ENCODE measurements around the gene ERO1B. TPM values are rescaled to one million over a fixed set of nuclear protein-coding genes. Genes with fewer than 3 reads are reported as not detected.
"Not testable (repeated sequence)": the region's sequence is repeated elsewhere in the genome, so short reads cannot be mapped to it uniquely, and the experiment has no call there.

ERO1B gene
- total and polyA plus RNA-seq, 4 donors, result 1.9 to 12.9 (median 9.2) TPM

GRCh38 chr1:236320214-236320613 is 38.5 kb upstream of the ERO1B start:
- Histone ChIP-seq H3K27me3 (ENCODE audit: control insufficient read depth in 1 of 2, insufficient read depth in 2 of 2, low read length in 1 of 2) (no peaks in the 10 kb centered on the region), H3K27ac (ENCODE audit: low read depth in 1 of 2, low read length in 2 of 2) (no peak overlapping the region), H3K4me3 (ENCODE audit: low read length in 2 of 2) (no peak overlapping the region), H3K4me1 (ENCODE audit: control insufficient read depth in 1 of 2, insufficient read depth in 2 of 2, low read length in 2 of 2) (no peaks in the 10 kb centered on the region), H3K9me3 (ENCODE audit: control insufficient read depth, low read length) (peaks cover 4% of the 10 kb centered on the region), H3K36me3 (ENCODE audit: control insufficient read depth in 1 of 2, insufficient read depth in 2 of 2, low read length in 1 of 2) (no peaks in the 10 kb centered on the region)
- intact Hi-C loops (cut with DNase I), result no loop called here
- ATAC-seq (ENCODE audit: low FRiP score) (no peak), DNase-seq (no peak)
- 40 to 66% methylated on average over 1 of the region's 1 CpG for WGBS, 2 donors

GRCh38 chr1:236316437-236316836 is 34.7 kb upstream of the ERO1B start:
- no peaks in the 10 kb centered on the region for H3K27me3 ChIP-seq (ENCODE audit: control insufficient read depth in 1 of 2, insufficient read depth in 2 of 2, low read length in 1 of 2)
- no peak overlapping the region for H3K27ac ChIP-seq (ENCODE audit: low read depth in 1 of 2, low read length in 2 of 2)
- no peak for DNase-seq
- intact Hi-C loops (cut with DNase I), result no loop called here
- H3K9me3 ChIP-seq (ENCODE audit: control insufficient read depth, low read length), result no peaks in the 10 kb centered on the region
- WGBS, 2 donors, result 87 to 98% methylated on average over 2 of the region's 2 CpGs
- no peaks in the 10 kb centered on the region for H3K4me1 ChIP-seq (ENCODE audit: control insufficient read depth in 1 of 2, insufficient read depth in 2 of 2, low read length in 2 of 2)
- H3K4me3 ChIP-seq (ENCODE audit: low read length in 2 of 2), result no peak overlapping the region
- ATAC-seq (ENCODE audit: low FRiP score), result no peak
- no peaks in the 10 kb centered on the region for H3K36me3 ChIP-seq (ENCODE audit: control insufficient read depth in 1 of 2, insufficient read depth in 2 of 2, low read length in 1 of 2)

GRCh38 chr1:236315518-236315917 is 33.8 kb upstream of the ERO1B start:
- no peak for DNase-seq
- no peaks in the 10 kb centered on the region for H3K9me3 ChIP-seq (ENCODE audit: control insufficient read depth, low read length)
- WGBS, 2 donors, result 67 to 71% methylated on average over 2 of the region's 2 CpGs
- intact Hi-C loops (cut with DNase I), result no loop called here
- no peak overlapping the region for H3K27ac ChIP-seq (ENCODE audit: low read depth in 1 of 2, low read length in 2 of 2)
- no peaks in the 10 kb centered on the region for H3K36me3 ChIP-seq (ENCODE audit: control insufficient read depth in 1 of 2, insufficient read depth in 2 of 2, low read length in 1 of 2)
- no peaks in the 10 kb centered on the region for H3K27me3 ChIP-seq (ENCODE audit: control insufficient read depth in 1 of 2, insufficient read depth in 2 of 2, low read length in 1 of 2)
- H3K4me3 ChIP-seq (ENCODE audit: low read length in 2 of 2), result no peak overlapping the region
- H3K4me1 ChIP-seq (ENCODE audit: control insufficient read depth in 1 of 2, insufficient read depth in 2 of 2, low read length in 2 of 2), result no peaks in the 10 kb centered on the region
- ATAC-seq (ENCODE audit: low FRiP score), result no peak

DNA sequence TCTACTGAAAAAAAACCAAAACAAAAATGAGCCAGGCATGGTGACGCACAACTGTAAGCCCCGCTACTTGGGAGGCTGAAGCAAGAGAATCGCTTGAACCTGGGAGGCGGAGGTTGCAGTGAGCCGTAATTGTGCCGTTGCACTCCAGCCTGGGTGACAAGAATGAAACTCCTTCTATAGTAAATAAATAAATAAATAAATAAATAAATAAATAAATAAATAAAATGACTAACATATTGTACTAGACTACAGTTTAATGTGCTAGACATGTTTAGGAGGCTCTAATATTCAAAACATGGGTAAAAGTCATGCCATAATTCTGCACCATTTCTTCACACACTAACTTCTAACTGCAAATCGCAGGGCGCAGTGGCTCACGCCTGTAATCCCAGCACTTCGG is 33.3 kb upstream of the ERO1B start:
- Histone ChIP-seq H3K27me3 (ENCODE audit: control insufficient read depth in 1 of 2, insufficient read depth in 2 of 2, low read length in 1 of 2) (no peaks in the 10 kb centered on the region), H3K4me1 (ENCODE audit: control insufficient read depth in 1 of 2, insufficient read depth in 2 of 2, low read length in 2 of 2) (no peaks in the 10 kb centered on the region), H3K9me3 (ENCODE audit: control insufficient read depth, low read length) (no peaks in the 10 kb centered on the region), H3K27ac (ENCODE audit: low read depth in 1 of 2, low read length in 2 of 2) (no peak overlapping the region), H3K36me3 (ENCODE audit: control insufficient read depth in 1 of 2, insufficient read depth in 2 of 2, low read length in 1 of 2) (no peaks in the 10 kb centered on the region), H3K4me3 (ENCODE audit: low read length in 2 of 2) (no peak overlapping the region)
- DNase-seq (no peak), ATAC-seq (ENCODE audit: low FRiP score) (no peak)
- intact Hi-C loops (cut with DNase I), result no loop called here
- WGBS, 2 donors, result 87 to 92% methylated on average over 10 of the region's 10 CpGs

DNA sequence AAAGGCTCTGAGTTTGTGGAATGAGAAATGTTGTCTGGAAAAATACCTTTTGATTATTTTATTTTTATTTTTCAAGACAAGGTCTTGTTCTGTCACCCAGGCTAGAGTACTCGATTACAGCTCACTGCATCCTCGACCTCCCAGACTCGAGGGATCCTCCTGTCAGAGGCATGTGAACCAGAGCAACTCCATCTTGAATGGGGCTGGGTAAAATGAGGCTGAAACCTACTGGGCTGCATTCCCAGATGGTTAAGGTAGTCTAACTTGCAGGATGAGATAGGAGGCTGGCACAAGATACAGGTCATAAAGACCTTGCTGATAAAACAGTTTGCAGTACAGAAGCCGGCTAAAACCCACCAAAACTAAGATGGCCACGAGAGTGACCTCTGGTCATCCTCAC is 32.3 kb upstream of the ERO1B start:
- WGBS, 2 donors, result 85 to 87% methylated on average over 5 of the region's 5 CpGs
- intact Hi-C loops (cut with DNase I); H3K27ac ChIP-seq (ENCODE audit: low read depth in 1 of 2, low read length in 2 of 2); H3K27me3 ChIP-seq (ENCODE audit: control insufficient read depth in 1 of 2, insufficient read depth in 2 of 2, low read length in 1 of 2); H3K4me1 ChIP-seq (ENCODE audit: control insufficient read depth in 1 of 2, insufficient read depth in 2 of 2, low read length in 2 of 2); H3K4me3 ChIP-seq (ENCODE audit: low read length in 2 of 2); DNase-seq; H3K9me3 ChIP-seq (ENCODE audit: control insufficient read depth, low read length); H3K36me3 ChIP-seq (ENCODE audit: control insufficient read depth in 1 of 2, insufficient read depth in 2 of 2, low read length in 1 of 2); ATAC-seq (ENCODE audit: low FRiP score): not testable (repeated sequence)

GRCh38 chr1:236313427-236313826 is 31.7 kb upstream of the ERO1B start:
- H3K9me3 ChIP-seq (ENCODE audit: control insufficient read depth, low read length), result no peaks in the 10 kb centered on the region
- H3K36me3 ChIP-seq (ENCODE audit: control insufficient read depth in 1 of 2, insufficient read depth in 2 of 2, low read length in 1 of 2), result no peaks in the 10 kb centered on the region
- WGBS, 2 donors, result 85% methylated on average over 2 of the region's 2 CpGs
- H3K4me3 ChIP-seq (ENCODE audit: low read length in 2 of 2), result no peak overlapping the region
- no peak overlapping the region for H3K27ac ChIP-seq (ENCODE audit: low read depth in 1 of 2, low read length in 2 of 2)
- H3K4me1 ChIP-seq (ENCODE audit: control insufficient read depth in 1 of 2, insufficient read depth in 2 of 2, low read length in 2 of 2), result no peaks in the 10 kb centered on the region
- DNase-seq (no peak), ATAC-seq (ENCODE audit: low FRiP score) (no peak)
- intact Hi-C loops (cut with DNase I), result no loop called here
- H3K27me3 ChIP-seq (ENCODE audit: control insufficient read depth in 1 of 2, insufficient read depth in 2 of 2, low read length in 1 of 2), result no peaks in the 10 kb centered on the region

DNA sequence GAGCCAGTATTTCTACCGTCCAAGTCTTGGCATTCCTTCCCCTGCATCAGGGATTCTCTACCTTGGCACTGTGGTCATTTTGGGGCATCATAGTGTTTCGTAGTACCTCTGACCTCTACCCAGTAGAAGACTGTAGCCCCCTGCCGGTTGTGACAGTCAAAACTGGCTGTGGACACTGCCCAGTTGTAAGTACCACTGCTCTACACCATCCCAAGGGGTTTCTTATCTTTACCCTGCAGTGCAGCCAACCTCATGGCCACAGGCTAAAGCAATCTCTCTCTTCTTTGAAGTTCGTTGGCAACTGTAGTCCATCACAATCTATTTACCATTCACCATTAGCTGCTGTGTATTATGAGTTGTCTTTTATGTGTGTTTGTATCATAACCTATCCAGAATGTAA is 29.3 kb upstream of the ERO1B start:
- Histone ChIP-seq H3K27ac (ENCODE audit: low read depth in 1 of 2, low read length in 2 of 2) (no peak overlapping the region), H3K9me3 (ENCODE audit: control insufficient read depth, low read length) (no peaks in the 10 kb centered on the region), H3K4me1 (ENCODE audit: control insufficient read depth in 1 of 2, insufficient read depth in 2 of 2, low read length in 2 of 2) (no peaks in the 10 kb centered on the region), H3K36me3 (ENCODE audit: control insufficient read depth in 1 of 2, insufficient read depth in 2 of 2, low read length in 1 of 2) (no peaks in the 10 kb centered on the region), H3K27me3 (ENCODE audit: control insufficient read depth in 1 of 2, insufficient read depth in 2 of 2, low read length in 1 of 2) (no peaks in the 10 kb centered on the region), H3K4me3 (ENCODE audit: low read length in 2 of 2) (no peak overlapping the region)
- ATAC-seq (ENCODE audit: low FRiP score), result no peak
- intact Hi-C loops (cut with DNase I), result no loop called here
- WGBS, 2 donors, result 33 to 36% methylated on average over 4 of the region's 4 CpGs
- no peak for DNase-seq

GRCh38 chr1:236308827-236309226 is 27.1 kb upstream of the ERO1B start:
- ATAC-seq (ENCODE audit: low FRiP score), result no peak
- intact Hi-C loops (cut with DNase I), result no loop called here
- WGBS, 2 donors, result 74 to 85% methylated on average over 5 of the region's 5 CpGs

GRCh38 chr1:236307435-236307834 is 25.7 kb upstream of the ERO1B start:
- no peak overlapping the region for H3K27ac ChIP-seq (ENCODE audit: low read depth in 1 of 2, low read length in 2 of 2)
- WGBS, 2 donors, result 59 to 66% methylated on average over 6 of the region's 6 CpGs

More at GRCh38 chr1:236308827-236309226, 27.1 kb upstream of the ERO1B start:
- H3K4me1 ChIP-seq (ENCODE audit: control insufficient read depth in 1 of 2, insufficient read depth in 2 of 2, low read length in 2 of 2), result no peaks in the 10 kb centered on the region
- no peaks in the 10 kb centered on the region for H3K36me3 ChIP-seq (ENCODE audit: control insufficient read depth in 1 of 2, insufficient read depth in 2 of 2, low read length in 1 of 2)
- no peaks in the 10 kb centered on the region for H3K27me3 ChIP-seq (ENCODE audit: control insufficient read depth in 1 of 2, insufficient read depth in 2 of 2, low read length in 1 of 2)
- no peaks in the 10 kb centered on the region for H3K9me3 ChIP-seq (ENCODE audit: control insufficient read depth, low read length)
- no peak for DNase-seq
- H3K27ac ChIP-seq (ENCODE audit: low read depth in 1 of 2, low read length in 2 of 2), result no peak overlapping the region
- no peak overlapping the region for H3K4me3 ChIP-seq (ENCODE audit: low read length in 2 of 2)

More at GRCh38 chr1:236307435-236307834, 25.7 kb upstream of the ERO1B start:
- ATAC-seq (ENCODE audit: low FRiP score) (no peak), DNase-seq (no peak)
- Histone ChIP-seq H3K27me3 (ENCODE audit: control insufficient read depth in 1 of 2, insufficient read depth in 2 of 2, low read length in 1 of 2) (no peaks in the 10 kb centered on the region), H3K4me3 (ENCODE audit: low read length in 2 of 2) (no peak overlapping the region), H3K36me3 (ENCODE audit: control insufficient read depth in 1 of 2, insufficient read depth in 2 of 2, low read length in 1 of 2) (no peaks in the 10 kb centered on the region), H3K9me3 (ENCODE audit: control insufficient read depth, low read length) (no peaks in the 10 kb centered on the region), H3K4me1 (ENCODE audit: control insufficient read depth in 1 of 2, insufficient read depth in 2 of 2, low read length in 2 of 2) (no peaks in the 10 kb centered on the region)
- intact Hi-C loops (cut with DNase I), result no loop called here

Data from aorta (tissue), 5 donors.